GM12878 (cell line): Measurements from ENCODE around the gene XPO6. TPM values are rescaled to one million over a fixed set of nuclear protein-coding genes. Genes with fewer than 3 reads are reported as not detected.

Experiments
- ATAC-seq: fragments of 200-7000 bp; cut with Tn5 transposase; 3 replicates; pipeline ENCODE4 v1.9.1; 2020; ENCODE audit warnings: mild to moderate bottlenecking, moderate library complexity
- BruUV-seq: library from RNA; stranded (reverse); fragments of 400-500 nt; replicated peaks from 2 replicates; lab custom pipeline; 2021; lab: Mats Ljungman, UMichigan
- CTCF ChIA-PET: fragments of 300-600 bp; sonication (Branson Sonifier 250); formaldehyde crosslinking; extraction: SDS; loops from one replicate; lab custom pipeline; 2021; ENCODE audit warnings: inconsistent platforms; lab: Yijun Ruan, JAX
- POLR2A ChIA-PET: fragments of 350-600 bp; formaldehyde crosslinking; extraction: SDS; loops from one replicate; lab custom pipeline; 2021; ENCODE audit warnings: inconsistent platforms; lab: Charles Lee
- RAD21 ChIA-PET: fragments of 300-600 bp; sonication (Branson Sonifier 250); formaldehyde crosslinking; loops from one replicate; lab custom pipeline; 2023; ENCODE audit warnings: antibody characterized with exemption; ENCODE audit not compliant: unreplicated experiment; lab: Charles Lee
- SMC1A ChIA-PET: fragments of 300-600 bp; sonication (Branson Sonifier 250); formaldehyde crosslinking; loops from one replicate; lab custom pipeline; 2023; ENCODE audit not compliant: unreplicated experiment, uncharacterized antibody; lab: Charles Lee
- DNase-seq: peaks from one replicate; pipeline ENCODE4 v3.0.0-alpha.2; 2011; ENCODE audit warnings: low read depth, low spot score
- FAIRE-seq: peaks from 3 replicates; lab custom pipeline; 2011; peaks lifted over from hg19 to GRCh38; lab: Jason Lieb, UNC
- H2AFZ ChIP-seq: 2 replicates; pipeline ENCODE4 v1.6.0; 2011; ENCODE audit warnings: low read depth, low read length, control low read depth; ENCODE audit not compliant: control insufficient read depth
- H3K27ac ChIP-seq: 2 replicates; pipeline ENCODE4 v1.5.1; 2011; ENCODE audit warnings: control low read depth; ENCODE audit not compliant: control insufficient read depth, insufficient read depth
- H3K27me3 ChIP-seq, 2 experiments: replicated peaks in 1 of 2; 2 replicates each; pipeline versions ENCODE4 v1.6.0 to v1.6.1; 2011; ENCODE audit warnings: low read length in 1 of 2; ENCODE audit not compliant: control insufficient read depth in 2 of 2, insufficient read depth in 2 of 2
- H3K36me3 ChIP-seq, 2 experiments: 2 replicates each; pipeline ENCODE4 v1.5.1; 2011; ENCODE audit warnings: low read length in 1 of 2; ENCODE audit not compliant: control insufficient read depth in 2 of 2, insufficient read depth in 2 of 2
- H3K4me1 ChIP-seq: 2 replicates; pipeline ENCODE4 v1.6.1; 2011; ENCODE audit warnings: mild to moderate bottlenecking, low read length, moderate library complexity, mixed read lengths; ENCODE audit not compliant: control insufficient read depth, insufficient read depth
- H3K4me2 ChIP-seq: 2 replicates; pipeline ENCODE4 v1.6.0; 2011; ENCODE audit warnings: control low read depth; ENCODE audit not compliant: control insufficient read depth, insufficient read depth
- H3K4me3 ChIP-seq: fragments of 200-600 bp; sonication (generic); 2 replicates; pipeline ENCODE4 v1.5.1; 2016
- H3K79me2 ChIP-seq: 2 replicates; pipeline ENCODE4 v1.6.0; 2011; ENCODE audit warnings: low read length; ENCODE audit not compliant: control insufficient read depth, insufficient read depth
- H3K9ac ChIP-seq: 2 replicates; pipeline ENCODE4 v1.8.0; 2011; ENCODE audit warnings: low read length, control low read depth, mixed read lengths; ENCODE audit not compliant: control insufficient read depth, insufficient read depth
- H3K9me3 ChIP-seq: replicated peaks from 3 replicates; pipeline ENCODE4 v1.5.1; 2011; ENCODE audit warnings: mild to moderate bottlenecking, low read length; ENCODE audit not compliant: control insufficient read depth, insufficient read depth
- H4K20me1 ChIP-seq: 2 replicates; pipeline ENCODE4 v1.6.0; 2011; ENCODE audit not compliant: control insufficient read depth, insufficient read depth
- ATF7 ChIP-seq: fragments of 450-650 bp; IDR thresholded peaks from 2 replicates; pipeline ENCODE4 v1.6.1; 2016; ENCODE audit warnings: low read depth, mild to moderate bottlenecking
- BCL3 ChIP-seq: IDR thresholded peaks from 2 replicates; pipeline ENCODE4 v1.6.1; 2011; ENCODE audit warnings: borderline replicate concordance, low read depth, mild to moderate bottlenecking, moderate library complexity, low read length; ENCODE audit not compliant: insufficient read depth, poor library complexity, severe bottlenecking
- BMI1 ChIP-seq: fragments of 450-650 bp; IDR thresholded peaks from 2 replicates; pipeline ENCODE4 v1.6.1; 2016; ENCODE audit warnings: mild to moderate bottlenecking, moderate library complexity, borderline replicate concordance
- CHD2 ChIP-seq: IDR thresholded peaks from 2 replicates; pipeline ENCODE4 v1.6.1; 2011; ENCODE audit warnings: low read depth, low read length, improper control_type of control experiment, borderline replicate concordance
- CHD4 ChIP-seq: fragments of 200-600 bp; sonication (generic); IDR thresholded peaks from 2 replicates; pipeline ENCODE4 v1.6.1; 2016; ENCODE audit warnings: mild to moderate bottlenecking
- EZH2 ChIP-seq: IDR thresholded peaks from 2 replicates; pipeline ENCODE4 v1.6.1; 2012; ENCODE audit warnings: low read depth, mild to moderate bottlenecking, control low read depth, inconsistent platforms, low read length, borderline replicate concordance; ENCODE audit not compliant: control insufficient read depth
- FOXM1 ChIP-seq: IDR thresholded peaks from 2 replicates; pipeline ENCODE4 v1.6.1; 2012; ENCODE audit warnings: low read depth, mild to moderate bottlenecking, inconsistent platforms, low read length, moderate library complexity
- NFYB ChIP-seq: IDR thresholded peaks from 2 replicates; pipeline ENCODE4 v1.6.1; 2011; ENCODE audit warnings: low read depth, mild to moderate bottlenecking, low read length, improper control_type of control experiment, moderate library complexity; ENCODE audit not compliant: insufficient read depth
- RBBP5 ChIP-seq: fragments of 200-600 bp; sonication (generic); conservative IDR thresholded peaks from 2 replicates; pipeline ENCODE4 v1.6.1; 2016
- SIX5 ChIP-seq: IDR thresholded peaks from 2 replicates; pipeline ENCODE4 v1.6.1; 2011; ENCODE audit warnings: mild to moderate bottlenecking, low read depth, low read length, moderate library complexity; ENCODE audit not compliant: severe bottlenecking
- TBL1XR1 ChIP-seq: IDR thresholded peaks from 2 replicates; pipeline ENCODE4 v1.6.1; 2012; ENCODE audit warnings: low read depth, low read length, improper control_type of control experiment
- YY1 ChIP-seq: IDR thresholded peaks from 2 replicates; pipeline ENCODE4 v1.6.1; 2011; ENCODE audit warnings: low read depth, mild to moderate bottlenecking, low read length
- ZBTB4 ChIP-seq: fragments of 450-650 bp; formaldehyde crosslinking; IDR thresholded peaks from 2 replicates; pipeline ENCODE4 v1.4.0; 2022; ENCODE audit warnings: mild to moderate bottlenecking, moderate library complexity
- ZNF687 ChIP-seq: fragments of 450-650 bp; IDR thresholded peaks from 2 replicates; pipeline ENCODE4 v1.6.1; 2017; ENCODE audit warnings: mild to moderate bottlenecking, moderate library complexity
- ZSCAN29 ChIP-seq: fragments of 450-650 bp; IDR thresholded peaks from 2 replicates; pipeline ENCODE4 v1.6.1; 2017; ENCODE audit warnings: mild to moderate bottlenecking, moderate library complexity
- WGBS: methylation state at CpG from one replicate; pipeline ENCODE4 v1.1.6; 2016; ENCODE audit warnings: low lambda C conversion rate; ENCODE audit not compliant: insufficient replicate concordance, insufficient coverage; ENCODE audit errors: missing lambda C conversion rate; 5-methylcytosine and 5-hydroxymethylcytosine counted together
- in situ Hi-C: fragments of 300-500 bp; cut with MboI; formaldehyde crosslinking; loops from 9 replicates; pipeline ENCODE4 v1.14.3; 2018; ENCODE audit warnings: mixed read lengths
- intact Hi-C: fragments of 100-400 bp; cut with micrococcal nuclease; formaldehyde crosslinking; loops from one replicate; pipeline ENCODE4 v1.14.2; 2022; ENCODE audit not compliant: unreplicated experiment
- polyA plus RNA-seq, 11 experiments: library from polyadenylated mRNA; depleted of rRNA in 4 of 11; unstranded in 6 of 11; stranded (reverse) in 5 of 11; fragments of >200 nt; fragmentation: Nextera tagmentation in 4 of 11; fragmentation: Illumina TruSeq in 1 of 11; extraction: Ambion mirVana in 4 of 11; extraction: Trizol in 1 of 11; gene quantifications; 1 replicate in 1 of 11; 2 replicates in 10 of 11; pipeline versions ENCODE4 v1.2.1 to v1.2.3, GENCODE V29; 2011 to 2016; ENCODE audit warnings: inconsistent platforms in 2 of 11, missing spikeins in 2 of 11, low read depth in 1 of 11
- total RNA-seq, 4 experiments: library from RNA; depleted of rRNA in 3 of 4; stranded (reverse); fragments of >200 nt in 3 of 4; fragmentation: Illumina TruSeq in 1 of 4; extraction: Trizol in 1 of 4; gene quantifications; 2 replicates each; pipeline versions ENCODE4 v1.2.1 to v1.2.3, GENCODE V29; 2013 to 2021

Gene XPO6
- total and polyA plus RNA-seq, 10 of the 15 experiments (the other 5 are each of a cell fraction or from before 2014, with no cell fraction given): 9.9 to 246 (median 110) TPM

- no peaks in the 10 kb centered on the region; the same call in 1 of the 2 replicates for H3K4me1 ChIP-seq
- ATAC-seq (no peak), FAIRE-seq (no peak), DNase-seq (no peak)
- H3K9me3 ChIP-seq: no peaks in the 10 kb centered on the region
- no peak overlapping the region for H3K27ac ChIP-seq
- peaks cover 16% of the 10 kb centered on the region for H3K79me2 ChIP-seq
- H2AFZ ChIP-seq: no peak overlapping the region
- no peak for TF ChIP-seq NFYB
- no peak for TF ChIP-seq SIX5
- no peak for TF ChIP-seq YY1
- no peak for TF ChIP-seq ATF7
- TF ChIP-seq CHD4: no peak
- no peak for TF ChIP-seq ZBTB4 (CRISPR knock-in tag)
- TF ChIP-seq BCL3: no peak
- TF ChIP-seq ZSCAN29: no peak
- TF ChIP-seq TBL1XR1: no peak
- no peak for TF ChIP-seq ZNF687
- TF ChIP-seq CHD2: no peak
- TF ChIP-seq EZH2: no peak
- TF ChIP-seq BMI1: no peak
- TF ChIP-seq FOXM1: no peak
- TF ChIP-seq RBBP5: no peak
- no peak overlapping the region for H3K4me2 ChIP-seq
- H3K27me3 ChIP-seq: no peaks in the 10 kb centered on the region
- H3K9ac ChIP-seq: no peak overlapping the region
- intact Hi-C loops (no loop called here), in situ Hi-C loops (no loop called here)
- SMC1A ChIA-PET: interaction anchor here (0.7 kb wide), 1 partner anchor 9 kb away, joined by 4 read pairs; no protein-coding TSS in a partner anchor
- H4K20me1 ChIP-seq: no peaks in the 10 kb centered on the region
- BruUV-seq: no TSS peak
- RAD21 ChIA-PET: no interaction called here
- POLR2A ChIA-PET: interaction anchor here (1.1 kb wide), 1 partner anchor 11 kb away, joined by 3 read pairs; no protein-coding TSS in a partner anchor
- peaks cover 19 to 26% of the 10 kb centered on the region in 2 experiments for H3K36me3 ChIP-seq
- CTCF ChIA-PET: no interaction called here
- 100% methylated on average over 10 of the region's 10 CpGs for WGBS
- no peak overlapping the region for H3K4me3 ChIP-seq
These were observed 55.6 kb downstream of the XPO6 start for GRCh38 chr16:28156056-28156680.
